ENCODE measurements around the gene AXL.

GRCh38 chr19:41308450-41309179 lies 89.6 kb downstream of the AXL start:
- peak; percentile 67 for TF ChIP-seq POLR2A (IDR thresholded peaks at IDR 0.05; ENCODE audit: low read depth, low read length)
- 0 out of 2 replicates have a peak, but pooled peaks have one; percentile 30 for TF ChIP-seq TAF1 (IDR thresholded peaks at IDR 0.05; ENCODE audit: borderline replicate concordance, low read depth, low read length)

Data from GM12892 (cell line).